ENCODE measurements around the gene C17orf78. TPM values are rescaled to one million over a fixed set of nuclear protein-coding genes. Genes with fewer than 3 reads are reported as not detected.

C17orf78 gene
- total RNA-seq, 1 donor from 2014 or later, result not detected

DNA sequence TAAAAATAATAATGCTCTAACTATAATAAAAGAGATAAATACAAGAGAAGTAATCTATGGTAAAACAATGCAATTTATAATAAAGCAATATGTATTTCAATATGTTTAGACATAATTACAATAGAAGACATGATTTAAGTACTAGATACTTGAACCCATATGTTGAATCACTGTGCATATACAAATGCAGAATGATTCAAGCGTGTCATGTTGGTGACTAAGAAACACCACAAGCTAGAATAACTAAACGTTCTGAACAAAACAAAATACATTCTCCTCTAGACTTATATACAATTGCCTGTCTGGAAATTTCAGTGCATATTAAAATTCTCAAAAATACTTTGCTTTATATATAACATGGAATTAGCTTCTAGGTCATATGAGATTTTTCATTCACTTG lies 42.1 kb downstream of the C17orf78 start:
- TF ChIP-seq, protein P1, sequence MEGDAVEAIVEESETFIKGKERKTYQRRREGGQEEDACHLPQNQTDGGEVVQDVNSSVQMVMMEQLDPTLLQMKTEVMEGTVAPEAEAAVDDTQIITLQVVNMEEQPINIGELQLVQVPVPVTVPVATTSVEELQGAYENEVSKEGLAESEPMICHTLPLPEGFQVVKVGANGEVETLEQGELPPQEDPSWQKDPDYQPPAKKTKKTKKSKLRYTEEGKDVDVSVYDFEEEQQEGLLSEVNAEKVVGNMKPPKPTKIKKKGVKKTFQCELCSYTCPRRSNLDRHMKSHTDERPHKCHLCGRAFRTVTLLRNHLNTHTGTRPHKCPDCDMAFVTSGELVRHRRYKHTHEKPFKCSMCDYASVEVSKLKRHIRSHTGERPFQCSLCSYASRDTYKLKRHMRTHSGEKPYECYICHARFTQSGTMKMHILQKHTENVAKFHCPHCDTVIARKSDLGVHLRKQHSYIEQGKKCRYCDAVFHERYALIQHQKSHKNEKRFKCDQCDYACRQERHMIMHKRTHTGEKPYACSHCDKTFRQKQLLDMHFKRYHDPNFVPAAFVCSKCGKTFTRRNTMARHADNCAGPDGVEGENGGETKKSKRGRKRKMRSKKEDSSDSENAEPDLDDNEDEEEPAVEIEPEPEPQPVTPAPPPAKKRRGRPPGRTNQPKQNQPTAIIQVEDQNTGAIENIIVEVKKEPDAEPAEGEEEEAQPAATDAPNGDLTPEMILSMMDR (IDR thresholded peaks at IDR 0.05), result no peak
- Mint-ChIP-seq H3K4me1 (peaks cover 8% of the 10 kb centered on the region), H3K27me3 (no peaks in the 10 kb centered on the region), H3K27ac (no peak overlapping the region), H3K36me3 (ENCODE audit: low read depth) (peaks cover 47% of the 10 kb centered on the region), H3K4me3 (no peak overlapping the region), H3K9me3 (no peaks in the 10 kb centered on the region)
- ChIA-PET POLR2A (no interaction called here), CTCF (no interaction called here)
- DNase-seq (no peak), ATAC-seq (ENCODE audit: low read depth) (no peak)
- intact Hi-C loops (cut with micrococcal nuclease), result no loop called here

DNA sequence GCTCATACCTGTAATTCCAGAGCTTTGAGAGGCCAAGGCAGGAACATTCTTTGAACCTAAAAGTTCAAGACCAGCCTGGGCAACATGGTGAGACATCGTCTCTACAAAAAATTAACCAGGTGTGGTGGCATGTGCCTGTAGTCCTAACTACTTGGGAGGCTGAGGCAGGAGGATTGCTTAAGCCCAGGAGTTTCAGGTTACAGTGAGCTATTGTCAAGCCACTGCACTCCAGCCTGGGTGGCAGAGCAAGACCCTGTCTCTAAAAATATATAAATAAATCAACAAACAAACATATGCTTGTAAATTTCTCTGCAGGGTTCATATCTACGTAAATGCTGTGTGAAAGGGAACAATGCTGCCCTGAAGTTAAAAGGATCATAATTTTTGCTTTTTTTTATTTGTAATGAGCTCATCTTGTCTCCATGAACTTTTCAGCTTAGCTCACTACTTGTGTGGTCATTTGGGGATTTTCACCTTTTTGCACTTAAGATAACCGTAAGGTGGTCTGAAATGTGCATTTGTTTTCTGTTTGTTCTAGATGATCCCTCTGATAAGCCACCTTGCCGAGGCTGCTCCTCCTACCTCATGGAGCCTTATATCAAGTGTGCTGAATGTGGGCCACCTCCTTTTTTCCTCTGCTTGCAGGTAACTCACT lies 47.3 kb downstream of the C17orf78 start:
- Mint-ChIP-seq H3K27ac (no peak overlapping the region), H3K27me3 (no peaks in the 10 kb centered on the region), H3K36me3 (ENCODE audit: low read depth) (peaks cover 62% of the 10 kb centered on the region), H3K4me1 (no peaks in the 10 kb centered on the region), H3K4me3 (no peak overlapping the region), H3K9me3 (no peaks in the 10 kb centered on the region)
- ATAC-seq (ENCODE audit: low read depth) (no peak), DNase-seq (no peak)
- TF ChIP-seq, protein P1 (IDR thresholded peaks at IDR 0.05), result no peak
- intact Hi-C loops (cut with micrococcal nuclease), result no loop called here
- ChIA-PET CTCF (interaction anchor here (0.6 kb wide), 1 partner anchor 110 kb away, joined by 3 read pairs; no protein-coding TSS in a partner anchor), POLR2A (interaction anchor here (0.6 to 1.4 kb wide), 2 partner anchors 11 to 16 kb away, joined by 4 to 5 read pairs; no protein-coding TSS in a partner anchor)

DNA sequence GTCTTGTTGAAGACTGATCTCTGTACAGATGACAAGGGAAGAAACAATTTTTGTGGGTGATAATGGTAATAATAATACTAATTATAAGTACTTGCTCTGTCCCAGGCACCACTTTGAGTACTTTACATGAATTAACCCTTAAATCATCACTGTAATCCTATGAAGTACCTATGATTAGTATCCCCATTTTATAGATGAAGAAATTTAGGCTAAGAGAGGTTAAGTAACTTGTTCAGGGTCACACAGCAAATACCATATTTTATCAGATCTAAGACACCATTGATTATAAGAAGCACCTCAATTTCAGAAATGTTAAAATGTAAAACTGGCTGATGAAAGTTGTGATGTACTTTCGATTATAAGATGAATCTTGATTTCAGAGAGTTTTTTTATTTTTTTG lies 49.5 kb downstream of the C17orf78 start:
- H3K4me3 Mint-ChIP-seq, result no peak overlapping the region
- DNase-seq, result no peak
- intact Hi-C loops (cut with micrococcal nuclease), result no loop called here
- H3K27me3 Mint-ChIP-seq, result no peaks in the 10 kb centered on the region
- no peaks in the 10 kb centered on the region for H3K4me1 Mint-ChIP-seq
- no peak overlapping the region for H3K27ac Mint-ChIP-seq
- ChIA-PET CTCF (no interaction called here), POLR2A (interaction anchor here (1.0 kb wide), 1 partner anchor 15 kb away, joined by 3 read pairs; no protein-coding TSS in a partner anchor)
- ATAC-seq (ENCODE audit: low read depth), result no peak
- TF ChIP-seq, protein P1 (IDR thresholded peaks at IDR 0.05), result no peak
- H3K9me3 Mint-ChIP-seq, result no peaks in the 10 kb centered on the region
- H3K36me3 Mint-ChIP-seq (ENCODE audit: low read depth), result peaks cover 68% of the 10 kb centered on the region

DNA sequence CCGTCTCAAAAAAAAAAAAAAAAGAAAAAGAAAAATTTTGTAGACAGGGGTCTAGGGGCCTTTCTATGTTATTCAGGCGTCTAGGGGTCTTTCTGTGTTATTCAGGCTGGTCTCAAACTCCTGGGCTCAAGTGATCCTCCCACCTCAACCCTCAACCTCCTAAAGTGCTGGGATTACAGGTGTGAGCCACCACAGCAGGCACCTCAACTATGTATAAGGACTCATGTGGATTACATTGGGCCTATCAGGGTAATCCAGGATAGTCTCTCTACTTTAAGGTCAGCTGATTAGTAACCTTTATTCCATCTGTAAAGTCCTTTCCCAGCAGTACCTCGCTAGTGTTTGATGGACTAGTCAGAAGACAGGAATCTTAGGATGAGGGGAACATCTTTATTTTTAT lies 53.3 kb downstream of the C17orf78 start:
- POLR2A ChIA-PET, result no interaction called here
- Mint-ChIP-seq H3K4me1 (no peaks in the 10 kb centered on the region), H3K27ac (no peak overlapping the region), H3K27me3 (no peaks in the 10 kb centered on the region), H3K9me3 (no peaks in the 10 kb centered on the region), H3K4me3 (no peak overlapping the region), H3K36me3 (ENCODE audit: low read depth) (peaks cover 74% of the 10 kb centered on the region)
- intact Hi-C loops (cut with micrococcal nuclease), result no loop called here
- TF ChIP-seq, protein P1 (IDR thresholded peaks at IDR 0.05), result no peak
- CTCF ChIA-PET, result no interaction called here
- DNase-seq, result no peak
- no peak for ATAC-seq (ENCODE audit: low read depth)

DNA sequence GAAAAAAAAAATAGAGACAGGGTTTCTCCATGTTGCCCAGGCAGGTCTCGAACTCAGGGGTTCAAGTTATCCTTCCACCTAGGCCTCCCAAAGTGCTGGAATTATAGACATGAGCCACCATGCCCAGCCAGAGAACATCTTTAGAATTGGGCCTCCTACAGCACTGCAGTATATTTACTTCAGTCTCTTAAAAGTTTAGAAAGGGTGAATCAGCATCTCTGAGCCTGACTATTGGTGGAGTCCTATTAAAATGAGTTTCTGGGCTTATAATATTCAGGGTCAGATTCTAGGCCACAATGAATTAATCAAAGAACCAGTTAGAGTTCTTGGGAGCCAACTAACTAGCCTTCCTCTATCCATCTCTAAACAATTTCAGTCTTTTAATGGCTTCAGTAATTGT lies 53.7 kb downstream of the C17orf78 start:
- intact Hi-C loops (cut with micrococcal nuclease), result no loop called here
- Mint-ChIP-seq H3K27me3 (no peaks in the 10 kb centered on the region), H3K27ac (no peak overlapping the region), H3K4me3 (no peak overlapping the region), H3K36me3 (ENCODE audit: low read depth) (peaks cover 73% of the 10 kb centered on the region), H3K4me1 (no peaks in the 10 kb centered on the region), H3K9me3 (no peaks in the 10 kb centered on the region)
- ChIA-PET POLR2A (no interaction called here), CTCF (no interaction called here)
- ATAC-seq (ENCODE audit: low read depth) (no peak), DNase-seq (no peak)
- TF ChIP-seq, protein P1 (IDR thresholded peaks at IDR 0.05), result no peak

Data from activated B cell treated with CpG ODN at 0.5 μM for 24 hours (primary cell).